ENCODE data around the gene ABCA9.
"Not testable (repeated sequence)": the region's sequence is repeated elsewhere in the genome, so short reads cannot be mapped to it uniquely, and the experiment has no call there.

The ABCA9 gene

GRCh38 chr17:68944435-68945035, 116.2 kb downstream of the ABCA9 start:
- DNase-seq = no peak

DNA sequence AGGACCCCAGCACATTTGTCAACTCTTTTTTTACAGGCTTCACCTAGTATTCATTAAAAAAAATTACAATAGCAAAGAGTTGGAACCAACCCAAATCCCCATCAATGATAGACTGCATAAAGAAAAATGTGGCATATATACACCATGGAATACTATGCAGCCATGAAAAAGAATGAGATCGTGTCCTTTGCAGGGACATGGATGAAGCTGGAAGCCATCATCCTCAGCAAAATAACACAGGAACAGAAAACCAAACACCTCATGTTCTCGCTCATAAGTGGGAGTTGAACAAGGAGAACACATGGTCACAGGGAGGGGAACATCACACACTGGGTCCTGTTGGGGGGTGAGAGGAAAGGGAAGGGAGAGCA, 116.9 kb downstream of the ABCA9 start:
- DNase-seq = not testable (repeated sequence)

DNA sequence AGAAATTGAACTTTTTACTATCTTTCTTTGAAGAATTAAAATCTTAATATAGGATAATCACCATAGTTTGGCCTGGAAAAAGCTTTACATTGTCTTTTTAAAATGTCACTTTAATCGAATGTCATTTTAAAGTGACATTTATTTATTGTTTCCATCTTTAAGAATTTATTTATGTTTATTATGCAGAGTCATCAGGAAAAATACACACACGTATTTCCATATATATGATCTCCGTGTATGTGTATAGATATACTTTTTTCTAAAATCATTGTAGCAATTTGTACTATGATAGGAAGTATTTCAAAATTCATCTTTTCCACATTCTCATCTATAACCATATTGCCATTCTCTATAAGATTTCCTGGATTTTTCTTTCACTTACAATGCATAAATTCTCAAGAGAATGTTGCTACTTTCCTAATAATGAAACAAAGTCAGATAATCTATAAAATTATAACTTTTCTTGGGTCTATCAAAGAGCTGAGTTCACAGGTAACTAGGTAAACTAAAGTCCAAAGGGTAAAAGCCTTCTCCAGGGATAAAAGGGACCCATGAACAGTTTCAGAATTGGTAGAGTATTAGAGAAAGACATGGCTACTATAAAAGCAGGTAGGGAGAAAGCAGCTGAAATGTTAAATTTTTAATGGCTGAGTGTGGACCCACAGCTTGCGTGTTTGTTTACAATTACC, 117.5 kb downstream of the ABCA9 start:
- DNase-seq = no peak

DNA sequence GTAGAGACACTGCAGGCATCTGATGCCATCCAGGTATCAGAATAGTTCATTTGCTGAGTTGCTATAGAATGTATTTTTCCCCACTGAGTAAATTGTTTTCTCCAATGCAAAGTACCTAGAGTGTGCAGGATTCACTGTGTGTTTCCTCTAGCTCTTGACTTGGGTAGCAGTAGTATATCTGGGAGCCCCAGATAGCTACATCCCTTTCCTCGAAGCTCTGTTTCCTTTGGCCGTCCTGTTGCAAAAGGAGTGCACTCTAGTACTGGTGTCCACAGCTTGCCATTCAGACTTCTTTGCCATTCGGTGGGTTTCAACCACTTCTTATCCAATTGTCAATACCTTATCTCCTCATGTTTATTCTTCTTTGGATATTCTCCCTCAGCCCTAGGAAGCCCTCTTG, 118.3 kb downstream of the ABCA9 start:
- no peak for DNase-seq

DNA sequence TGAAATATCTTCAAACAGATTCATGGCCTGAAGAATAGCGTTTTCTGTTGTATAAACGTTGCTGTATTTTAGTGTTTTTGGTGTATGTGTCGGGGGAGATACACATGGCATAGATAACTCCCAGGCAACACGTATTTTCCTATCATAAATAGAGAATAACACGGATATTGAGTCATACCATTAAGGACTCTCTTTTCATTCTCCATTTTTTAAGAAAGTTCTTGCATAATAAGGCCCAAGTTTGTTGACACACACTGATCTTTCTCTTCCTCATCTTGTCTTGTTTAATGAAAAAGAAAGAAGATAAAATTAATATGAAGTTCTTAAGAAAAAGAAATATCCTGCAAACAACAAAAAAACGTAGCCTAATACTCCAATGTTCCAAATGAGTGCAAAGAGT, 119.0 kb downstream of the ABCA9 start:
- no peak for DNase-seq

DNA sequence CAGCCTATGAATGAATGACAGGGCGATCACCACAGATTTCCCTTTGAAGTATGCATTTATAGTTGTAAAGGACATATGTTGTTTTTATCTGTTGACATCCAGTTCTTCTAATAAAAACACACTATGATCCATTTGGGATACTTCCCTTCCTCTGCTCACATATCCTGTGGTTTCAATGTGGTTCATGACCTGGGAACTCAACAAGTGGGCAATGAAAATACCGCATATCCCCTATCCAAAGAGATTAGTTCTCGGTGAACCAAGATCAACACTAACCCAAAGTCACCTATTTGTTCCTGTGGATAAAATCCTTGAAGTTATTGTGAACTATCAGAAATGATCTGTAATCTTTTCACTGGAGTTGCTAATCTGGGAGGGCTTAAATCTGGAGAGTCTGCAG, 121.5 kb downstream of the ABCA9 start:
- no peak for DNase-seq

DNA sequence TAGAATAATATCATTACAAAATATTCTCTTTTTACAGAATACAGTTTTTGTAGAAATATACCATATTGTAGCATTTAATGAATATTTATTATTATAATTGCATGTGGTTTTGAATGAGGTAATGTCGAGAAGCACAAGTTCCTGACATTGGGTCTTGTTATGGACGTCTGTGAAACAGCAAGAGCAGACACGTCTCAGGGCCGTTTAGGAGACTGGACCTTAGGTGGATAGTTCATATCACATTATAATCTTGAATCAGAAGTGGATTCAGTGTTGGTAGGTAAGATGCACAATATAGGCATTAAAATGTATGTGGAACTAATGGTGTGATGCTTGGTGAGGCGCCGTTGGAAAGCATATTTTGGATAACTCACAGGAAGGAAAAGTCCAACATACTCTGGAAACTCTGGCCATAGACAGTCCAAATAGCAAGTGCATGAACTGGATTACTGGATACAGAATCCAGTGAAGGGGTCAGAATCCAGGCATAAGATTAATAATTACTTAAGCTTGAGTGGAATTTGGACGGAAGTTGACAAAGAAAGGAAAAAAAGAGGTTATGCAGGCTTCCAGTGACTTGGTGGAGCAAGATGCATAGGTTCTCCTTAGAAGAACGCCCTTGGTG, 122.7 kb downstream of the ABCA9 start:
- DNase-seq = no peak

DNA sequence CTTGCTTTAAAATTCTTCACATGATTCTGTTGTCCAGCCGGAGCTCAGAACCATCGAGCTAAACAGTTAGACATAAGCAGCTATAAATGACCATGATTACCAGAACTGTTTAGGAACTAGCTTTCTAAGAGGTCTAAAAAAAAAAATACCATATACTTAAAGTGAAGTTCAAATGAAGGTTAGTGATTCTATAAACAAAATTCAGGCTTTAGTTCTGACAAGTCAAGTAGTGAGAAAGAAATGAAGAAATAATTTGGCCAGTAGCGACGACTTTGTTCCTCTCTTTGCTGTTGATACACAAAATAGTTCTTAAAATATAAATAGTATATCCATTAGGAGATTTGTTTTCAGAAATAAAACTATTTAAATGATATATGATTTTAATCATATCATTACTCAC, 133.2 kb downstream of the ABCA9 start:
- DNase-seq = no peak

GRCh38 chr17:68924793-68925720, 135.7 kb downstream of the ABCA9 start:
- DNase-seq = no peak

All from activated CD4-positive, alpha-beta T cell treated with anti-CD3 and anti-CD28 coated beads, Interleukin-2, amount 50 U/mL, for 48 hours (primary cell).